Type B pancreatic cell (in vitro differentiated cells): ENCODE results near the gene MMAA. TPM values are rescaled to one million over a fixed set of nuclear protein-coding genes. Genes with fewer than 3 reads are reported as not detected.
"Not testable (repeated sequence)": the region's sequence is repeated elsewhere in the genome, so short reads cannot be mapped to it uniquely, and the experiment has no call there.

Source experiments
- DNase-seq: peaks from one replicate; pipeline ENCODE4 v3.0.0; 2021; ENCODE audit warnings: mixed read lengths; ENCODE audit not compliant: unreplicated experiment; ENCODE audit errors: extremely low spot score
- H3K27ac Mint-ChIP-seq: 2 replicates; pipeline ENCODE4 v1.8.0; 2021; ENCODE audit warnings: mild to moderate bottlenecking, mixed read lengths
- H3K27me3 Mint-ChIP-seq: 2 replicates; pipeline ENCODE4 v1.8.0; 2021; ENCODE audit warnings: mixed read lengths
- H3K36me3 Mint-ChIP-seq: 2 replicates; pipeline ENCODE4 v1.8.0; 2021; ENCODE audit warnings: mixed read lengths
- H3K4me1 Mint-ChIP-seq: one replicate; pipeline ENCODE4 v1.8.0; 2021; ENCODE audit warnings: mixed read lengths; ENCODE audit not compliant: unreplicated experiment
- H3K4me3 Mint-ChIP-seq: 2 replicates; pipeline ENCODE4 v1.8.0; 2021; ENCODE audit warnings: mild to moderate bottlenecking, mixed read lengths
- H3K9me3 Mint-ChIP-seq: 2 replicates; pipeline ENCODE4 v1.8.0; 2021; ENCODE audit warnings: mixed read lengths
- CTCF ChIP-seq: fragments of 200-600 bp; sonication (generic); conservative IDR thresholded peaks from 2 replicates; pipeline ENCODE4 v1.5.0; 2021; ENCODE audit warnings: antibody characterized with exemption, mild to moderate bottlenecking
- total RNA-seq: library from RNA; stranded (reverse); gene quantifications from 2 replicates; pipeline ENCODE4 v1.2.1, GENCODE V29; 2021; ENCODE audit warnings: low replicate concordance

The MMAA gene
- total RNA-seq, 1 donor from 2014 or later: 10.4 TPM

GRCh38 chr4:145626623-145626982 lies 7.4 kb downstream of the MMAA start:
- Mint-ChIP-seq H3K4me1 (peaks cover 3% of the 10 kb centered on the region), H3K4me3 (no peak overlapping the region), H3K27me3 (no peaks in the 10 kb centered on the region), H3K36me3 (peaks cover 15% of the 10 kb centered on the region), H3K9me3 (peaks cover 4% of the 10 kb centered on the region), H3K27ac (no peak overlapping the region)
- DNase-seq: no peak
- no peak for TF ChIP-seq CTCF

- no peaks in the 10 kb centered on the region for H3K27me3 Mint-ChIP-seq
- peaks cover 16% of the 10 kb centered on the region for H3K36me3 Mint-ChIP-seq
- no peak for TF ChIP-seq CTCF
- H3K9me3 Mint-ChIP-seq: no peaks in the 10 kb centered on the region
- no peak overlapping the region for H3K27ac Mint-ChIP-seq
- H3K4me1 Mint-ChIP-seq: no peaks in the 10 kb centered on the region
- DNase-seq: no peak
- no peak overlapping the region for H3K4me3 Mint-ChIP-seq
These were observed 15.9 kb downstream of the MMAA start for GRCh38 chr4:145635117-145635516.

- Mint-ChIP-seq H3K4me3 (no peak overlapping the region), H3K4me1 (no peaks in the 10 kb centered on the region), H3K36me3 (peaks cover 15% of the 10 kb centered on the region), H3K9me3 (no peaks in the 10 kb centered on the region), H3K27me3 (no peaks in the 10 kb centered on the region), H3K27ac (no peak overlapping the region)
- TF ChIP-seq CTCF: no peak
- no peak for DNase-seq
These were observed 16.4 kb downstream of the MMAA start for GRCh38 chr4:145635630-145636029.

- Mint-ChIP-seq H3K27ac (no peak overlapping the region), H3K4me1 (no peaks in the 10 kb centered on the region), H3K9me3 (no peaks in the 10 kb centered on the region), H3K4me3 (no peak overlapping the region), H3K27me3 (no peaks in the 10 kb centered on the region), H3K36me3 (peaks cover 6% of the 10 kb centered on the region)
- TF ChIP-seq CTCF: no peak
- DNase-seq: no peak
These were observed 20.1 kb downstream of the MMAA start for GRCh38 chr4:145639186-145639698.

GRCh38 chr4:145640236-145640635 lies 21.1 kb downstream of the MMAA start:
- H3K27ac Mint-ChIP-seq, H3K27me3 Mint-ChIP-seq, H3K4me1 Mint-ChIP-seq, H3K36me3 Mint-ChIP-seq, H3K9me3 Mint-ChIP-seq, H3K4me3 Mint-ChIP-seq, DNase-seq: not testable (repeated sequence)

- Mint-ChIP-seq H3K36me3 (peaks cover 15% of the 10 kb centered on the region), H3K4me1 (no peaks in the 10 kb centered on the region), H3K4me3 (no peak overlapping the region), H3K27ac (no peak overlapping the region), H3K27me3 (no peaks in the 10 kb centered on the region), H3K9me3 (no peaks in the 10 kb centered on the region)
- no peak for DNase-seq
- TF ChIP-seq CTCF: no peak
These were observed 24.1 kb downstream of the MMAA start for GRCh38 chr4:145643295-145643694.
